ENCODE measurements around the gene SH2B2.
"Not testable (repeated sequence)": the region's sequence is repeated elsewhere in the genome, so short reads cannot be mapped to it uniquely, and the experiment has no call there.

Gene SH2B2

GRCh38 chr7:102306916-102307677 is 20.4 kb downstream of the SH2B2 start:
- no peak for DNase-seq (ENCODE audit: low spot score)

GRCh38 chr7:102310414-102310815 is 23.7 kb downstream of the SH2B2 start:
- DNase-seq (ENCODE audit: low spot score) = no peak

GRCh38 chr7:102312317-102312716 is 25.6 kb downstream of the SH2B2 start:
- DNase-seq (ENCODE audit: low spot score) = no peak

GRCh38 chr7:102313997-102314780 is 27.5 kb downstream of the SH2B2 start:
- no peak for DNase-seq (ENCODE audit: low spot score)

GRCh38 chr7:102317231-102318059 is 30.8 kb downstream of the SH2B2 start:
- no peak for DNase-seq (ENCODE audit: low spot score)

- DNase-seq (ENCODE audit: low spot score) = no peak
Observed at GRCh38 chr7:102318482-102318971, 31.9 kb downstream of the SH2B2 start.

GRCh38 chr7:102319671-102320070 is 33.0 kb downstream of the SH2B2 start:
- no peak for DNase-seq (ENCODE audit: low spot score)

- no peak for DNase-seq (ENCODE audit: low spot score)
Observed at GRCh38 chr7:102320181-102320580, 33.5 kb downstream of the SH2B2 start.

- DNase-seq (ENCODE audit: low spot score) = no peak
Observed at GRCh38 chr7:102320601-102321350, 34.1 kb downstream of the SH2B2 start.

GRCh38 chr7:102321351-102322201 is 34.9 kb downstream of the SH2B2 start:
- DNase-seq (ENCODE audit: low spot score) = no peak

- DNase-seq (ENCODE audit: low spot score) = no peak
Observed at GRCh38 chr7:102322202-102322715, 35.6 kb downstream of the SH2B2 start.

GRCh38 chr7:102323914-102324195 is 37.2 kb downstream of the SH2B2 start:
- no peak for DNase-seq (ENCODE audit: low spot score)

- not testable (repeated sequence) for DNase-seq (ENCODE audit: low spot score)
Observed at GRCh38 chr7:102325106-102325505, 38.4 kb downstream of the SH2B2 start.

- DNase-seq (ENCODE audit: low spot score) = no peak
Observed at GRCh38 chr7:102326157-102326889, 39.7 kb downstream of the SH2B2 start.

- not testable (repeated sequence) for DNase-seq (ENCODE audit: low spot score)
Observed at GRCh38 chr7:102327183-102327582, 40.5 kb downstream of the SH2B2 start.

GRCh38 chr7:102328863-102329262 is 42.2 kb downstream of the SH2B2 start:
- not testable (repeated sequence) for DNase-seq (ENCODE audit: low spot score)

- DNase-seq (ENCODE audit: low spot score) = not testable (repeated sequence)
Observed at GRCh38 chr7:102329366-102329765, 42.7 kb downstream of the SH2B2 start.

- not testable (repeated sequence) for DNase-seq (ENCODE audit: low spot score)
Observed at GRCh38 chr7:102330666-102331460, 44.2 kb downstream of the SH2B2 start.

- DNase-seq (ENCODE audit: low spot score) = not testable (repeated sequence)
Observed at GRCh38 chr7:102335574-102335973, 48.9 kb downstream of the SH2B2 start.
